ENCODE measurements around the gene APOB. TPM values are rescaled to one million over a fixed set of nuclear protein-coding genes. Genes with fewer than 3 reads are reported as not detected.

The APOB gene
- total and polyA plus RNA-seq, 2 of the 13 experiments (the other 11 are each of a cell fraction or from before 2014, with no cell fraction given) = 1,569 to 2,515 TPM

GRCh38 chr2:21067125-21067524 is 23.3 kb upstream of the APOB start (continued):
- no peak for TF ChIP-seq ZNF407 (CRISPR knock-in tag; IDR thresholded peaks at IDR 0.05; ENCODE audit: not compliant biosample characterization)
- no peak for TF ChIP-seq GPN1 (CRISPR knock-in tag; IDR thresholded peaks at IDR 0.05; ENCODE audit: borderline replicate concordance)
- no peak for TF ChIP-seq GMEB2 (CRISPR knock-in tag; IDR thresholded peaks at IDR 0.05; ENCODE audit: low read depth)
- TF ChIP-seq ZNF788 (CRISPR knock-in tag; IDR thresholded peaks at IDR 0.05; ENCODE audit: borderline replicate concordance) = no peak
- no peak for TF ChIP-seq LCORL (IDR thresholded peaks at IDR 0.05)
- TF ChIP-seq LCORL (CRISPR knock-in tag; IDR thresholded peaks at IDR 0.05) = peak; percentile 84
- peak; percentile 67; the same call in 1 of the 2 replicates for TF ChIP-seq GFI1 (CRISPR knock-in tag; IDR thresholded peaks at IDR 0.05; ENCODE audit: borderline replicate concordance)
- no peak for TF ChIP-seq ZBTB46 (CRISPR knock-in tag; IDR thresholded peaks at IDR 0.05; ENCODE audit: borderline replicate concordance)
- TF ChIP-seq TFDP2 (CRISPR knock-in tag; IDR thresholded peaks at IDR 0.05) = peak; percentile 76; the same call in 1 of the 2 replicates
- peak; percentile 92 for TF ChIP-seq MEIS2 (CRISPR knock-in tag; IDR thresholded peaks at IDR 0.05)
- no peak for TF ChIP-seq FOXO4 (CRISPR knock-in tag; conservative IDR thresholded peaks at IDR 0.05)
- TF ChIP-seq CHD2 (IDR thresholded peaks at IDR 0.05; ENCODE audit: low read depth, low read length) = no peak
- TF ChIP-seq ZFP36L1 (CRISPR knock-in tag; IDR thresholded peaks at IDR 0.05) = 0 out of 2 replicates have a peak, but pooled peaks have one; percentile 38
- TF ChIP-seq ZNF747 (CRISPR knock-in tag; IDR thresholded peaks at IDR 0.05; ENCODE audit: borderline replicate concordance) = no peak
- TF ChIP-seq RBM39 (IDR thresholded peaks at IDR 0.05; ENCODE audit: low read depth, low read length, poor library complexity, severe bottlenecking) = no peak
- TF ChIP-seq MYNN (CRISPR knock-in tag; IDR thresholded peaks at IDR 0.05; ENCODE audit: low read depth) = no peak

Measured in HepG2 (cell line).